HCT116 (cell line): ENCODE data around the gene BIRC6. TPM values are rescaled to one million over a fixed set of nuclear protein-coding genes. Genes with fewer than 3 reads are reported as not detected.

Experiments
- ATAC-seq: fragments of 200-7000 bp; cut with Tn5 transposase; 2 replicates; pipeline ENCODE4 v1.9.1; 2020; ENCODE audit warnings: mild to moderate bottlenecking, moderate library complexity
- BruUV-seq: library from RNA; stranded (reverse); fragments of 400-500 nt; replicated peaks from 2 replicates; lab custom pipeline; 2021; lab: Mats Ljungman, UMichigan
- CTCF ChIA-PET: fragments of 300-600 bp; sonication (Branson Sonifier 250); formaldehyde crosslinking; loops from one replicate; lab custom pipeline; 2021; ENCODE audit warnings: antibody characterized with exemption; lab: Charles Lee
- POLR2A ChIA-PET: fragments of 300-600, 350-600 bp; sonication (Branson Sonifier 250); formaldehyde crosslinking; loops from one replicate; lab custom pipeline; 2021; ENCODE audit warnings: antibody characterized with exemption; lab: Charles Lee
- RAD21 ChIA-PET, 2 experiments: fragments of 300-600 bp; sonication (Branson Sonifier 250); formaldehyde crosslinking; loops; one replicate each; lab custom pipeline; 2023; ENCODE audit warnings: low total read pairs in 2 of 2; ENCODE audit not compliant: uncharacterized antibody in 2 of 2, unreplicated experiment in 2 of 2, low non-redundant PET in 1 of 2; lab: Charles Lee
- DNase-seq: peaks from one replicate; pipeline ENCODE4 v3.0.0-alpha.2; 2010; ENCODE audit warnings: low read depth, low spot score
- H2AFZ ChIP-seq: fragments of 200-600 bp; shearing (Covaris generic), sonication (generic); 2 replicates; pipeline ENCODE4 v1.6.1; 2017; ENCODE audit warnings: low read depth, mixed run types, mixed read lengths, antibody characterized with exemption, low read length; ENCODE audit not compliant: poor library complexity, severe bottlenecking
- H3K27ac ChIP-seq: 2 replicates; pipeline ENCODE4 v1.5.1; 2012; ENCODE audit warnings: low read depth, low read length
- H3K27me3 ChIP-seq: fragments of 200-600 bp; sonication (generic); 2 replicates; pipeline ENCODE4 v1.6.1; 2016; ENCODE audit warnings: mixed run types, low read length, mixed read lengths; ENCODE audit not compliant: insufficient read depth
- H3K36me3 ChIP-seq, 2 experiments: fragments of 200-500 bp in 1 of 2; fragments of 200-600 bp in 1 of 2; sonication (Bioruptor generic) in 1 of 2; sonication (generic) in 1 of 2; 2 replicates each; pipeline versions ENCODE4 v1.5.1 to v1.6.1; 2014 to 2016; ENCODE audit warnings: low read length in 2 of 2, inconsistent platforms in 1 of 2, mixed read lengths in 1 of 2, mixed run types in 1 of 2; ENCODE audit not compliant: insufficient read depth in 2 of 2, control insufficient read depth in 1 of 2
- H3K4me1 ChIP-seq, 2 experiments: fragments of 200-600 bp in 1 of 2; sonication (generic) in 1 of 2; 2 replicates each; pipeline versions ENCODE4 v1.5.1 to v1.6.1; 2012 to 2017; ENCODE audit warnings: low read length in 2 of 2, inconsistent platforms in 1 of 2, mild to moderate bottlenecking in 1 of 2, mixed read lengths in 1 of 2, mixed run types in 1 of 2, moderate library complexity in 1 of 2; ENCODE audit not compliant: insufficient read depth in 2 of 2, control insufficient read depth in 1 of 2
- H3K4me2 ChIP-seq: fragments of 200-600 bp; sonication (generic); 2 replicates; pipeline ENCODE4 v1.6.1; 2017; ENCODE audit warnings: mixed run types, low read length, mixed read lengths
- H3K4me3 ChIP-seq, 2 experiments: fragments of 200-600 bp in 1 of 2; sonication (generic) in 1 of 2; replicated peaks in 1 of 2; 2 replicates each; pipeline ENCODE4 v1.5.1; 2011 to 2016; ENCODE audit warnings: low read length in 2 of 2, control low read depth in 1 of 2, low read depth in 1 of 2, mild to moderate bottlenecking in 1 of 2, mixed read lengths in 1 of 2, mixed run types in 1 of 2
- H3K79me2 ChIP-seq: fragments of 200-600 bp; sonication (generic); 2 replicates; pipeline ENCODE4 v1.6.1; 2017; ENCODE audit warnings: mild to moderate bottlenecking, mixed run types, low read length, moderate library complexity, mixed read lengths; ENCODE audit not compliant: insufficient read depth
- H3K9ac ChIP-seq: fragments of 200-600 bp; sonication (generic); 2 replicates; pipeline ENCODE4 v1.6.1; 2016; ENCODE audit warnings: low read length, mixed read lengths
- H3K9me2 ChIP-seq: fragments of 200-600 bp; sonication (generic), shearing (Covaris generic); 2 replicates; pipeline ENCODE4 v1.6.1; 2017; ENCODE audit warnings: mixed run types, mild to moderate bottlenecking, moderate library complexity; ENCODE audit not compliant: insufficient read depth
- H3K9me3 ChIP-seq, 2 experiments: fragments of 200-500 bp in 1 of 2; fragments of 200-600 bp in 1 of 2; sonication (Bioruptor generic) in 1 of 2; sonication (generic) in 1 of 2; 2 replicates each; pipeline ENCODE4 v1.6.1; 2014 to 2017; ENCODE audit warnings: low read length in 2 of 2, mixed read lengths in 2 of 2, inconsistent platforms in 1 of 2, low read depth in 1 of 2, mild to moderate bottlenecking in 1 of 2, mixed run types in 1 of 2, moderate library complexity in 1 of 2; ENCODE audit not compliant: control insufficient read depth in 1 of 2, insufficient read depth in 1 of 2
- H4K20me1 ChIP-seq: fragments of 200-600 bp; sonication (generic), shearing (Covaris generic); 2 replicates; pipeline ENCODE4 v1.6.1; 2017; ENCODE audit warnings: mixed run types, mild to moderate bottlenecking, moderate library complexity; ENCODE audit not compliant: insufficient read depth
- ATF3 ChIP-seq: IDR thresholded peaks from 2 replicates; pipeline ENCODE4 v1.6.1; 2012
- CBX3 ChIP-seq: IDR thresholded peaks from 2 replicates; pipeline ENCODE4 v1.6.1; 2012; ENCODE audit warnings: low read depth
- CTCF ChIP-seq, 3 experiments: fragments of 200-600 bp in 1 of 3; sonication (generic) in 1 of 3; IDR thresholded peaks in 2 of 3; conservative IDR thresholded peaks in 1 of 3; 2 replicates each; pipeline ENCODE4 v1.5.1; 2012 to 2017; ENCODE audit warnings: low read depth in 2 of 3, low read length in 2 of 3, antibody characterized with exemption in 1 of 3, borderline replicate concordance in 1 of 3, control low read depth in 1 of 3, mild to moderate bottlenecking in 1 of 3, mixed read lengths in 1 of 3, mixed run types in 1 of 3, moderate library complexity in 1 of 3; ENCODE audit not compliant: insufficient read depth in 1 of 3
- ELF1 ChIP-seq: IDR thresholded peaks from 2 replicates; pipeline ENCODE4 v1.6.1; 2012; ENCODE audit warnings: low read depth, borderline replicate concordance
- EZH2 ChIP-seq: fragments of 200-600 bp; sonication (generic); IDR thresholded peaks from 2 replicates; pipeline ENCODE4 v1.6.1; 2017; ENCODE audit warnings: antibody characterized with exemption, mixed run types
- EZH2phosphoT487 ChIP-seq: fragments of 200-600 bp; IDR thresholded peaks from 2 replicates; pipeline ENCODE4 v1.6.1; 2018; ENCODE audit warnings: antibody characterized with exemption, borderline replicate concordance
- FOSL1 ChIP-seq: IDR thresholded peaks from 2 replicates; pipeline ENCODE4 v1.6.1; 2012; ENCODE audit warnings: low read depth
- JUND ChIP-seq: IDR thresholded peaks from 2 replicates; pipeline ENCODE4 v1.6.1; 2012
- MAX ChIP-seq: IDR thresholded peaks from 2 replicates; pipeline ENCODE4 v1.6.1; 2012
- POLR2A ChIP-seq: IDR thresholded peaks from 2 replicates; pipeline ENCODE4 v1.7.0; 2011; ENCODE audit warnings: borderline replicate concordance; ENCODE audit not compliant: insufficient read depth, insufficient read length; ENCODE audit errors: extremely low read depth
- POLR2AphosphoS5 ChIP-seq: IDR thresholded peaks from 2 replicates; pipeline ENCODE4 v1.6.1; 2011; ENCODE audit warnings: mild to moderate bottlenecking, low read depth, low read length, moderate library complexity
- SIN3A ChIP-seq: IDR thresholded peaks from 2 replicates; pipeline ENCODE4 v1.6.1; 2012; ENCODE audit warnings: low read depth
- SP1 ChIP-seq: IDR thresholded peaks from 2 replicates; pipeline ENCODE4 v1.6.1; 2012; ENCODE audit warnings: low read depth
- SRF ChIP-seq: IDR thresholded peaks from 2 replicates; pipeline ENCODE4 v1.6.1; 2012; ENCODE audit warnings: low read depth
- TCF7L2 ChIP-seq: IDR thresholded peaks from 2 replicates; pipeline ENCODE4 v1.7.0; 2011; ENCODE audit warnings: borderline replicate concordance, inconsistent platforms; ENCODE audit not compliant: insufficient read depth, insufficient read length; ENCODE audit errors: extremely low read depth
- YY1 ChIP-seq: IDR thresholded peaks from 2 replicates; pipeline ENCODE4 v1.6.1; 2011; ENCODE audit warnings: low read length, low read depth, moderate library complexity, mild to moderate bottlenecking; ENCODE audit not compliant: insufficient replicate concordance; ENCODE audit errors: extremely low read depth
- ZFX ChIP-seq: fragments of 450-650 bp; IDR thresholded peaks from 2 replicates; pipeline ENCODE4 v1.6.1; 2017
- ZNF274 ChIP-seq: fragments of 200-500 bp; sonication (Bioruptor generic); IDR thresholded peaks from 2 replicates; pipeline ENCODE4 v1.6.1; 2014; ENCODE audit warnings: mild to moderate bottlenecking, low read depth, low read length, inconsistent platforms
- intact Hi-C: fragments of 100-400 bp; cut with micrococcal nuclease; formaldehyde crosslinking; loops from 2 replicates; pipeline ENCODE4 v1.10.0; 2022
- total RNA-seq: library from RNA; stranded (reverse); gene quantifications from one replicate; pipeline ENCODE4 v1.2.1, GENCODE V29; 2021; ENCODE audit not compliant: unreplicated experiment
- TF ChIP-seq, protein P1 (sequence below): IDR thresholded peaks from 2 replicates; pipeline ENCODE4 v1.6.1; 2012; ENCODE audit warnings: low read depth

The BIRC6 gene
- total RNA-seq, 1 experiment from 2014 or later: 60.7 TPM

- H3K4me1 ChIP-seq: 0 out of 4 replicates have a peak, but pooled peaks cover 0 to under 1% of the 10 kb centered on the region in 2 experiments
- no peaks in the 10 kb centered on the region for H3K9me3 ChIP-seq
- no peak overlapping the region for H3K4me3 ChIP-seq
- no peak overlapping the region for H3K9ac ChIP-seq
- H3K4me2 ChIP-seq: no peak overlapping the region
- no peaks in the 10 kb centered on the region for H4K20me1 ChIP-seq
- H3K27ac ChIP-seq: no peak overlapping the region
- H3K9me2 ChIP-seq: no peaks in the 10 kb centered on the region
- DNase-seq (no peak), ATAC-seq (no peak)
- BruUV-seq: no TSS peak
- peaks cover 23 to 26% of the 10 kb centered on the region in 2 experiments for H3K36me3 ChIP-seq
- H3K27me3 ChIP-seq: no peaks in the 10 kb centered on the region
- POLR2A ChIA-PET: no interaction called here
- intact Hi-C loops: no loop called here
- CTCF ChIA-PET: no interaction called here
- no peak overlapping the region for H2AFZ ChIP-seq
- no peak for TF ChIP-seq ZNF274
- no peak for TF ChIP-seq ZFX
- no peak for TF ChIP-seq YY1
- TF ChIP-seq SRF: no peak
- no peak for TF ChIP-seq FOSL1
- no peak for TF ChIP-seq MAX
- no peak for TF ChIP-seq POLR2A
- no peak for TF ChIP-seq EZH2phosphoT487
- TF ChIP-seq, protein P1, sequence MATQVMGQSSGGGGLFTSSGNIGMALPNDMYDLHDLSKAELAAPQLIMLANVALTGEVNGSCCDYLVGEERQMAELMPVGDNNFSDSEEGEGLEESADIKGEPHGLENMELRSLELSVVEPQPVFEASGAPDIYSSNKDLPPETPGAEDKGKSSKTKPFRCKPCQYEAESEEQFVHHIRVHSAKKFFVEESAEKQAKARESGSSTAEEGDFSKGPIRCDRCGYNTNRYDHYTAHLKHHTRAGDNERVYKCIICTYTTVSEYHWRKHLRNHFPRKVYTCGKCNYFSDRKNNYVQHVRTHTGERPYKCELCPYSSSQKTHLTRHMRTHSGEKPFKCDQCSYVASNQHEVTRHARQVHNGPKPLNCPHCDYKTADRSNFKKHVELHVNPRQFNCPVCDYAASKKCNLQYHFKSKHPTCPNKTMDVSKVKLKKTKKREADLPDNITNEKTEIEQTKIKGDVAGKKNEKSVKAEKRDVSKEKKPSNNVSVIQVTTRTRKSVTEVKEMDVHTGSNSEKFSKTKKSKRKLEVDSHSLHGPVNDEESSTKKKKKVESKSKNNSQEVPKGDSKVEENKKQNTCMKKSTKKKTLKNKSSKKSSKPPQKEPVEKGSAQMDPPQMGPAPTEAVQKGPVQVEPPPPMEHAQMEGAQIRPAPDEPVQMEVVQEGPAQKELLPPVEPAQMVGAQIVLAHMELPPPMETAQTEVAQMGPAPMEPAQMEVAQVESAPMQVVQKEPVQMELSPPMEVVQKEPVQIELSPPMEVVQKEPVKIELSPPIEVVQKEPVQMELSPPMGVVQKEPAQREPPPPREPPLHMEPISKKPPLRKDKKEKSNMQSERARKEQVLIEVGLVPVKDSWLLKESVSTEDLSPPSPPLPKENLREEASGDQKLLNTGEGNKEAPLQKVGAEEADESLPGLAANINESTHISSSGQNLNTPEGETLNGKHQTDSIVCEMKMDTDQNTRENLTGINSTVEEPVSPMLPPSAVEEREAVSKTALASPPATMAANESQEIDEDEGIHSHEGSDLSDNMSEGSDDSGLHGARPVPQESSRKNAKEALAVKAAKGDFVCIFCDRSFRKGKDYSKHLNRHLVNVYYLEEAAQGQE: no peak
- TF ChIP-seq CTCF (IDR thresholded peaks at IDR 0.05 in 2 of 3, conservative IDR thresholded peaks at IDR 0.05 in 1 of 3; ENCODE audit: borderline replicate concordance in 1 of 3, insufficient read depth in 1 of 3, low read depth in 2 of 3, low read length in 2 of 3): no peak
- no peak for TF ChIP-seq CBX3
- no peak for TF ChIP-seq SIN3A
- no peak for TF ChIP-seq JUND
- no peak for TF ChIP-seq TCF7L2
- no peak for TF ChIP-seq ATF3
- TF ChIP-seq SP1: no peak
- no peak for TF ChIP-seq ELF1
- no peak for TF ChIP-seq EZH2
- no peak for TF ChIP-seq POLR2AphosphoS5
- H3K79me2 ChIP-seq: peaks cover 6% of the 10 kb centered on the region; the same call in 1 of the 2 replicates
- RAD21 ChIA-PET: no interaction called here
Measured at GRCh38 chr2:32478889-32479620, 122.2 kb downstream of the BIRC6 start.
